Transverse colon (tissue), 4 donors: ENCODE measurements around the gene TMEM151A. TPM values are rescaled to one million over a fixed set of nuclear protein-coding genes. Genes with fewer than 3 reads are reported as not detected.

ENCODE experiments used
- DNase-seq: peaks from one replicate; pipeline ENCODE4 v3.0.0-alpha.2; 2019
- H3K27ac ChIP-seq, 4 donors: fragments of 200-600 bp; sonication (generic); 2 replicates each; pipeline ENCODE4 v1.5.1; 2016 to 2018; ENCODE audit warnings: inconsistent platforms in 4 of 4
- H3K27me3 ChIP-seq: fragments of 200-600 bp; sonication (generic); 2 replicates; pipeline ENCODE4 v1.5.1; 2017; ENCODE audit warnings: inconsistent platforms
- H3K36me3 ChIP-seq, 4 donors: fragments of 200-600 bp; sonication (generic); 2 replicates each; pipeline ENCODE4 v1.5.1; 2017 to 2019; ENCODE audit warnings: inconsistent platforms in 4 of 4
- H3K4me1 ChIP-seq, 4 donors: fragments of 200-600 bp; sonication (generic); 2 replicates each; pipeline ENCODE4 v1.5.1; 2017 to 2020; ENCODE audit warnings: inconsistent platforms in 4 of 4
- H3K4me3 ChIP-seq, 4 donors: fragments of 200-600 bp; sonication (generic); 1 replicate in 1 of 4; 2 replicates in 3 of 4; pipeline versions ENCODE4 v1.5.1 to v1.6.1; 2017 to 2019; ENCODE audit warnings: inconsistent platforms in 4 of 4
- H3K9me3 ChIP-seq, 2 donors: fragments of 200-600 bp; sonication (generic); 2 replicates each; pipeline ENCODE4 v1.5.1; 2017 to 2019; ENCODE audit warnings: inconsistent platforms in 2 of 2
- CTCF ChIP-seq, 5 experiments: fragments of 200-600 bp in 3 of 5; fragments of 450-650 bp in 2 of 5; sonication (generic) in 3 of 5; IDR thresholded peaks; 1 replicate in 2 of 5; 2 replicates in 3 of 5; pipeline ENCODE4 v1.5.1; 2016 to 2017; ENCODE audit warnings: antibody characterized with exemption in 5 of 5, inconsistent platforms in 3 of 5, mild to moderate bottlenecking in 2 of 5, moderate library complexity in 1 of 5
- EP300 ChIP-seq: sonication (generic); formaldehyde crosslinking; IDR thresholded peaks from one replicate; pipeline ENCODE4 v1.6.1; 2017; ENCODE audit warnings: antibody characterized with exemption, low read depth
- POLR2A ChIP-seq: fragments of 450-650 bp; IDR thresholded peaks from one replicate; pipeline ENCODE4 v1.6.1; 2016; ENCODE audit warnings: antibody characterized with exemption, mild to moderate bottlenecking, moderate library complexity
- POLR2AphosphoS5 ChIP-seq, 3 donors: sonication (generic); formaldehyde crosslinking; IDR thresholded peaks; one replicate each; pipeline ENCODE4 v1.6.1; 2016; ENCODE audit warnings: antibody characterized with exemption in 3 of 3
- WGBS, 2 donors: methylation state at CpG; one replicate each; pipeline ENCODE4 v1.1.5; 2018; ENCODE audit warnings: low coverage in 1 of 2; 5-methylcytosine and 5-hydroxymethylcytosine counted together
- in situ Hi-C, 4 donors: fragments of 200-750 bp; cut with MboI; loops; one replicate each; pipeline versions ENCODE4 v1.15.0 to v1.15.1; 2017; ENCODE audit warnings: low sequenced_read_pairs in 3 of 4, low pct_ligation_motif_present in 1 of 4, low pct_unique_long_range_greater_than_20kb in 1 of 4
- intact Hi-C: fragments of 100-400 bp; cut with DNase I; formaldehyde crosslinking; loops from one replicate; pipeline ENCODE4 v1.15.1; 2023; ENCODE audit warnings: low total_unique reads
- total RNA-seq, 4 donors: library from RNA; depleted of rRNA; stranded (reverse); fragments of >200 nt; gene quantifications; one replicate each; pipeline ENCODE4 v1.1.0, GENCODE V29; 2016

The TMEM151A gene
- total RNA-seq, 4 donors from 2014 or later: 0.55 to 0.75 TPM; not detected in 2

DNA sequence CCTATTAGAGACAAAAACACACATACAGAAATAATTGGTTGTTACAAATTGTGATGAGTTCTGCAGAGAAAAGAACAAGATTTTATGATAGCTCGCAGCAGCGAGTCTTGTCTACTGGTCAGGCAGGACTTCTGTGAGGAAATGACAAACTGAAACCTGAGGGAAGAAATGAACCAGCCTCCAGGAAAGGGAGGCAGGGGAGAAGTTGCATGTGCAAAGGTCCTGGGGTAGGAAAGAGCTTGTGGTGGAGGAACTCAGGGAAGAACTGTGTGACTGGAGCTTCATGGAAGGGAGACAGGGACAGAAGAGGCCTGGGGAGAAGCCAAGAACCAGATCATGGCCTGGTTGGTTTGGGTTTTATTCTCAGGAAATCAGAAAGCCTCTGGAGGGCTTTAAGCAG lies 32.5 kb upstream of the TMEM151A start:
- in situ Hi-C loops (no loop called here), intact Hi-C loops (loop anchor here (2.0 kb wide), 1 partner anchor 36 kb away; no protein-coding TSS in a partner anchor)
- H3K4me1 ChIP-seq: peaks cover 0 to 20% (median 16%) of the 10 kb centered on the region in 4 donors
- no peak overlapping the region for H3K4me3 ChIP-seq
- H3K27ac ChIP-seq: no peak overlapping the region
- WGBS, 2 donors: 90 to 100% methylated on average over 2 of the region's 2 CpGs
- no peaks in the 10 kb centered on the region for H3K9me3 ChIP-seq
- TF ChIP-seq CTCF (IDR thresholded peaks at IDR 0.05) (no peak), EP300 (no peak), POLR2AphosphoS5 (IDR thresholded peaks at IDR 0.05) (no peak), POLR2A (no peak)
- peaks cover 7% of the 10 kb centered on the region for H3K27me3 ChIP-seq
- DNase-seq: no peak
- H3K36me3 ChIP-seq: no peaks in the 10 kb centered on the region

GRCh38 chr11:66259956-66260355 lies 31.7 kb upstream of the TMEM151A start:
- Histone ChIP-seq H3K27ac (no peak overlapping the region), H3K4me1 (peaks cover 0 to 20% (median 16%) of the 10 kb centered on the region in 4 donors), H3K36me3 (no peaks in the 10 kb centered on the region), H3K9me3 (no peaks in the 10 kb centered on the region), H3K4me3 (no peak overlapping the region), H3K27me3 (peaks cover 7% of the 10 kb centered on the region)
- in situ Hi-C loops (no loop called here), intact Hi-C loops (loop anchor here (2.0 kb wide), 1 partner anchor 37 kb away; no protein-coding TSS in a partner anchor)
- no peak for TF ChIP-seq CTCF (IDR thresholded peaks at IDR 0.05)
- no peak for TF ChIP-seq EP300
- TF ChIP-seq POLR2AphosphoS5 (IDR thresholded peaks at IDR 0.05): no peak
- TF ChIP-seq POLR2A: no peak
- DNase-seq: no peak
- 92 to 100% methylated on average over 1 to 4 of the region's 4 CpGs for WGBS, 2 donors

DNA sequence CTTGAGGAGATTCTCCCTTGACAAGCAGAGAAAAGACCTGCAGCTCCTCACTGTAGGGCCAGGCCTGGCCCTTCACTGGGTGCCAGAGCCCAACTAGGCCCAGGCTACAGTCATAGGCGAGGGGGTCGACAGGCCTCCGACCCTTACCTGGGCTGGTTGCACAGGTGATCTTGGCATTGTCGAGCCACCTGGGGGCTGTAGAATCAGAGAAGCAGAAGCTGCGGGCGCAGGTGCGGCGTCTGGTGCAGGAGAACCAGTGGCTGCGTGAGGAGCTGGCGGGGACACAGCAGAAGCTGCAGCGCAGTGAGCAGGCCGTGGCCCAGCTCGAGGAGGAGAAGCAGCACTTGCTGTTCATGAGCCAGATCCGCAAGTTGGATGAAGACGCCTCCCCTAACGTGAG lies 30.1 kb upstream of the TMEM151A start:
- TF ChIP-seq CTCF (IDR thresholded peaks at IDR 0.05): no peak
- TF ChIP-seq POLR2AphosphoS5 (IDR thresholded peaks at IDR 0.05): no peak
- TF ChIP-seq POLR2A: no peak
- no peak for TF ChIP-seq EP300
- 87% methylated on average over 3 of the region's 16 CpGs; no CpG with 5 or more reads in 1 of the 2 donors for WGBS, 2 donors
- H3K4me3 ChIP-seq: no peak overlapping the region
- no peak for DNase-seq
- no peak overlapping the region for H3K27ac ChIP-seq
- no peaks in the 10 kb centered on the region for H3K36me3 ChIP-seq
- H3K27me3 ChIP-seq: peaks cover 4% of the 10 kb centered on the region
- in situ Hi-C loops: no loop called here
- peaks cover 3 to 20% (median 19%) of the 10 kb centered on the region in 4 donors for H3K4me1 ChIP-seq
- intact Hi-C loops: no loop called here
- H3K9me3 ChIP-seq: no peaks in the 10 kb centered on the region

GRCh38 chr11:66262191-66262590 lies 29.5 kb upstream of the TMEM151A start:
- intact Hi-C loops: no loop called here

More at GRCh38 chr11:66262191-66262590, 29.5 kb upstream of the TMEM151A start:
- in situ Hi-C loops: no loop called here
- WGBS, 2 donors: 90% methylated on average over 5 of the region's 5 CpGs; no CpG with 5 or more reads in 1 of the 2 donors
- no peaks in the 10 kb centered on the region for H3K36me3 ChIP-seq
- H3K4me1 ChIP-seq: peaks cover 10 to 20% (median 19%) of the 10 kb centered on the region in 4 donors
- no peak overlapping the region for H3K4me3 ChIP-seq
- TF ChIP-seq POLR2A: no peak
- no peak for TF ChIP-seq POLR2AphosphoS5 (IDR thresholded peaks at IDR 0.05)
- no peak for TF ChIP-seq EP300
- TF ChIP-seq CTCF (IDR thresholded peaks at IDR 0.05): no peak
- no peaks in the 10 kb centered on the region for H3K9me3 ChIP-seq
- no peak for DNase-seq
- H3K27me3 ChIP-seq: no peaks in the 10 kb centered on the region
- H3K27ac ChIP-seq: no peak overlapping the region
